H1 (cell line): ENCODE measurements around the gene SLC9A3. TPM values are rescaled to one million over a fixed set of nuclear protein-coding genes. Genes with fewer than 3 reads are reported as not detected.

Experiments
- CTCF ChIA-PET: fragments of 300-600 bp; sonication (Branson Sonifier 250); formaldehyde crosslinking; loops from one replicate; lab custom pipeline; 2021; ENCODE audit not compliant: partially characterized antibody; lab: Charles Lee
- POLR2A ChIA-PET: fragments of 300-600 bp; sonication (Branson Sonifier 250); formaldehyde crosslinking; loops from one replicate; lab custom pipeline; 2021; ENCODE audit warnings: inconsistent platforms; ENCODE audit not compliant: partially characterized antibody; lab: Charles Lee
- DNase-seq, 2 experiments: peaks; one replicate each; pipeline versions ENCODE4 v3.0.0 to v3.0.0-alpha.2; 2010 to 2022; ENCODE audit warnings: low spot score in 2 of 2, low read depth in 1 of 2, mixed read lengths in 1 of 2
- FAIRE-seq: peaks from 2 replicates; lab custom pipeline; 2011; peaks lifted over from hg19 to GRCh38; lab: Jason Lieb, UNC
- H2AFZ ChIP-seq: 2 replicates; pipeline ENCODE4 v1.8.1; 2012; ENCODE audit warnings: low read length, inconsistent platforms
- H2AK5ac ChIP-seq: 2 replicates; pipeline ENCODE4 v1.6.1; 2013; ENCODE audit warnings: low read depth, low read length
- H2BK120ac ChIP-seq: replicated peaks from 2 replicates; pipeline ENCODE3; 2013; ENCODE audit warnings: low read depth, low read length, inconsistent platforms
- H2BK12ac ChIP-seq: 2 replicates; pipeline ENCODE4 v1.6.1; 2013; ENCODE audit warnings: low read depth, low read length
- H2BK15ac ChIP-seq: 2 replicates; pipeline ENCODE4 v1.6.1; 2013; ENCODE audit warnings: low read length
- H2BK20ac ChIP-seq: 2 replicates; pipeline ENCODE4 v1.6.1; 2013; ENCODE audit warnings: low read length
- H2BK5ac ChIP-seq: 2 replicates; pipeline ENCODE4 v1.6.1; 2013; ENCODE audit warnings: low read depth, low read length
- H3K14ac ChIP-seq: 2 replicates; pipeline ENCODE4 v1.6.1; 2013; ENCODE audit warnings: inconsistent platforms; ENCODE audit not compliant: insufficient read length
- H3K18ac ChIP-seq: 2 replicates; pipeline ENCODE4 v1.6.1; 2013; ENCODE audit warnings: low read length; ENCODE audit errors: extremely low read depth
- H3K23ac ChIP-seq: 2 replicates; pipeline ENCODE4 v1.6.1; 2013; ENCODE audit warnings: inconsistent platforms; ENCODE audit not compliant: insufficient read length
- H3K23me2 ChIP-seq: 2 replicates; pipeline ENCODE4 v1.6.1; 2013; ENCODE audit warnings: low read depth, low read length
- H3K27ac ChIP-seq: 2 replicates; pipeline ENCODE4 v1.6.1; 2011; ENCODE audit warnings: low read depth, low read length, inconsistent platforms
- H3K27me3 ChIP-seq, 4 experiments: replicated peaks in 1 of 4; 1 replicate in 1 of 4; 2 replicates in 3 of 4; pipeline versions ENCODE4 v1.6.1 to v1.8.1; 2011 to 2013; ENCODE audit warnings: low read length in 3 of 4, mild to moderate bottlenecking in 3 of 4, inconsistent platforms in 2 of 4, mixed read lengths in 2 of 4, moderate library complexity in 1 of 4; ENCODE audit not compliant: control insufficient read depth in 3 of 4, insufficient read depth in 3 of 4; ENCODE audit errors: extremely low read depth in 1 of 4
- H3K36me3 ChIP-seq, 4 experiments: 2 replicates each; pipeline versions ENCODE4 v1.6.1 to v1.8.1; 2011 to 2013; ENCODE audit warnings: mild to moderate bottlenecking in 4 of 4, low read length in 3 of 4, moderate library complexity in 2 of 4, control low read depth in 1 of 4, inconsistent platforms in 1 of 4; ENCODE audit not compliant: insufficient read depth in 4 of 4, control insufficient read depth in 2 of 4
- H3K4ac ChIP-seq: replicated peaks from 2 replicates; pipeline ENCODE3; 2013; ENCODE audit warnings: low read length, low read depth, mixed read lengths, inconsistent platforms; ENCODE audit not compliant: insufficient read length
- H3K4me1 ChIP-seq, 4 experiments: replicated peaks in 1 of 4; 1 replicate in 1 of 4; 2 replicates in 3 of 4; pipeline versions ENCODE4 v1.6.1 to v1.8.1; 2011 to 2013; ENCODE audit warnings: low read length in 3 of 4, inconsistent platforms in 2 of 4, mixed read lengths in 1 of 4; ENCODE audit not compliant: insufficient read depth in 4 of 4, control insufficient read depth in 3 of 4
- H3K4me2 ChIP-seq, 2 experiments: 2 replicates each; pipeline versions ENCODE4 v1.6.1 to v1.8.1; 2011 to 2013; ENCODE audit warnings: low read depth in 2 of 2, low read length in 2 of 2, control low read depth in 1 of 2, inconsistent platforms in 1 of 2, mild to moderate bottlenecking in 1 of 2; ENCODE audit not compliant: insufficient read depth in 1 of 2
- H3K4me3 ChIP-seq, 4 experiments: fragments of 200-600, 300-600 bp in 1 of 4; sonication (generic), shearing (Covaris generic), sonication (Bioruptor Twin) in 1 of 4; 2 replicates each; pipeline versions ENCODE4 v1.5.1 to v1.8.1; 2011 to 2016; ENCODE audit warnings: low read length in 4 of 4, low read depth in 3 of 4, control low read depth in 2 of 4, inconsistent platforms in 2 of 4, mild to moderate bottlenecking in 2 of 4, mixed read lengths in 1 of 4, moderate library complexity in 1 of 4; ENCODE audit not compliant: insufficient read depth in 2 of 4; ENCODE audit errors: extremely low read depth in 1 of 4
- H3K56ac ChIP-seq: replicated peaks from 2 replicates; pipeline ENCODE3; 2013; ENCODE audit warnings: low read depth, mild to moderate bottlenecking, mixed read lengths, low read length, inconsistent platforms; ENCODE audit not compliant: insufficient read length
- H3K79me1 ChIP-seq: 2 replicates; pipeline ENCODE4 v1.6.1; 2013; ENCODE audit warnings: low read depth, low read length, control low read depth
- H3K79me2 ChIP-seq, 2 experiments: 2 replicates each; pipeline versions ENCODE4 v1.6.1 to v1.8.1; 2012 to 2013; ENCODE audit warnings: low read length in 2 of 2, mild to moderate bottlenecking in 2 of 2, inconsistent platforms in 1 of 2; ENCODE audit not compliant: insufficient read depth in 2 of 2, control insufficient read depth in 1 of 2
- H3K9ac ChIP-seq, 4 experiments: replicated peaks in 1 of 4; 1 replicate in 1 of 4; 2 replicates in 3 of 4; pipeline versions ENCODE4 v1.6.1 to v1.8.1; 2011 to 2013; ENCODE audit warnings: low read depth in 3 of 4, low read length in 3 of 4, control low read depth in 2 of 4, mild to moderate bottlenecking in 2 of 4, moderate library complexity in 2 of 4, inconsistent platforms in 1 of 4; ENCODE audit errors: extremely low read depth in 1 of 4
- H3K9me3 ChIP-seq, 2 experiments: 2 replicates each; pipeline versions ENCODE4 v1.6.1 to v1.8.1; 2012 to 2013; ENCODE audit warnings: mild to moderate bottlenecking in 2 of 2, moderate library complexity in 2 of 2, control low read depth in 1 of 2, inconsistent platforms in 1 of 2, low read depth in 1 of 2, low read length in 1 of 2, mixed read lengths in 1 of 2; ENCODE audit not compliant: insufficient read depth in 2 of 2
- H4K20me1 ChIP-seq, 2 experiments: replicated peaks in 1 of 2; 2 replicates each; pipeline versions ENCODE3 to v1.8.1; 2011 to 2013; ENCODE audit warnings: inconsistent platforms in 2 of 2, low read length in 2 of 2, mild to moderate bottlenecking in 1 of 2; ENCODE audit not compliant: insufficient read depth in 2 of 2, control insufficient read depth in 1 of 2
- H4K5ac ChIP-seq: 2 replicates; pipeline ENCODE4 v1.6.1; 2013; ENCODE audit warnings: low read length, low read depth, mixed read lengths, inconsistent platforms; ENCODE audit not compliant: insufficient read length
- H4K8ac ChIP-seq: 2 replicates; pipeline ENCODE4 v1.8.0; 2013; ENCODE audit warnings: mild to moderate bottlenecking, moderate library complexity, low read length, inconsistent platforms; ENCODE audit not compliant: insufficient read depth; ENCODE audit errors: extremely low read depth
- H4K91ac ChIP-seq: replicated peaks from 2 replicates; pipeline ENCODE3; 2013; ENCODE audit warnings: low read length, mixed read lengths, inconsistent platforms; ENCODE audit not compliant: insufficient read length
- BACH1 ChIP-seq: IDR thresholded peaks from 2 replicates; pipeline ENCODE4 v1.6.1; 2012; ENCODE audit warnings: low read length, improper control_type of control experiment
- CBX8 ChIP-seq: fragments of 300-800, 300-1000 bp; sonication (generic); IDR thresholded peaks from 2 replicates; pipeline ENCODE4 v1.7.1; 2016; ENCODE audit warnings: low read depth, low read length, borderline replicate concordance
- FOSL1 ChIP-seq: IDR thresholded peaks from 2 replicates; pipeline ENCODE4 v1.6.1; 2011; ENCODE audit warnings: mild to moderate bottlenecking, low read depth, low read length, moderate library complexity; ENCODE audit not compliant: insufficient read depth
- NANOG ChIP-seq: IDR thresholded peaks from 2 replicates; pipeline ENCODE4 v1.6.1; 2011; ENCODE audit warnings: low read length, low read depth, mild to moderate bottlenecking, inconsistent platforms; ENCODE audit not compliant: insufficient read depth, poor library complexity, severe bottlenecking
- SP4 ChIP-seq: IDR thresholded peaks from 2 replicates; pipeline ENCODE4 v1.6.1; 2012; ENCODE audit warnings: low read length, inconsistent platforms
- SRF ChIP-seq: IDR thresholded peaks from 2 replicates; pipeline ENCODE4 v1.6.1; 2011; ENCODE audit warnings: mild to moderate bottlenecking, low read depth, low read length, moderate library complexity
- TCF12 ChIP-seq: IDR thresholded peaks from 2 replicates; pipeline ENCODE4 v1.6.1; 2011; ENCODE audit warnings: low read depth, mild to moderate bottlenecking, low read length
- WGBS, 2 experiments: shearing (Covaris generic) in 1 of 2; methylation state at CpG; one replicate each; pipeline versions ENCODE4 v1.1.6 to v1.1.7; 2013 to 2015; ENCODE audit warnings: low lambda C conversion rate in 2 of 2, mixed read lengths in 2 of 2, inconsistent platforms in 1 of 2, low coverage in 1 of 2, missing lambda C conversion rate in 1 of 2; ENCODE audit not compliant: insufficient replicate concordance in 2 of 2, insufficient coverage in 1 of 2, insufficient read length in 1 of 2; ENCODE audit errors: extremely low coverage in 1 of 2, missing lambda C conversion rate in 1 of 2; 5-methylcytosine and 5-hydroxymethylcytosine counted together
- polyA plus RNA-seq, 7 experiments: library from polyadenylated mRNA; depleted of rRNA in 3 of 7; stranded (reverse) in 5 of 7; unstranded in 2 of 7; fragments of >200 nt in 5 of 7; fragments of 200-250 nt in 2 of 7; gene quantifications; 1 replicate in 5 of 7; 2 replicates in 1 of 7; 4 replicates in 1 of 7; pipeline versions ENCODE4 v1.2.1 to v1.2.3, GENCODE V29; 2011 to 2013; ENCODE audit warnings: missing spikeins in 2 of 7, mixed read lengths in 2 of 7
- total RNA-seq: library from RNA; stranded (reverse); fragmentation: NEBNext Ultra II Directional; extraction: Animal tissue kit (Norgen Biotek cat#: 25700); gene quantifications from 2 replicates; pipeline ENCODE4 v1.2.1, GENCODE V29; 2021
- TF ChIP-seq, protein P1 (sequence below): IDR thresholded peaks from 2 replicates; pipeline ENCODE4 v1.6.1; 2011; ENCODE audit warnings: low read length, improper control_type of control experiment

Gene SLC9A3
- total and polyA plus RNA-seq, 2 of the 8 experiments (the other 6 are each of a cell fraction or from before 2014, with no cell fraction given) = 0.95 to 1.0 TPM

DNA sequence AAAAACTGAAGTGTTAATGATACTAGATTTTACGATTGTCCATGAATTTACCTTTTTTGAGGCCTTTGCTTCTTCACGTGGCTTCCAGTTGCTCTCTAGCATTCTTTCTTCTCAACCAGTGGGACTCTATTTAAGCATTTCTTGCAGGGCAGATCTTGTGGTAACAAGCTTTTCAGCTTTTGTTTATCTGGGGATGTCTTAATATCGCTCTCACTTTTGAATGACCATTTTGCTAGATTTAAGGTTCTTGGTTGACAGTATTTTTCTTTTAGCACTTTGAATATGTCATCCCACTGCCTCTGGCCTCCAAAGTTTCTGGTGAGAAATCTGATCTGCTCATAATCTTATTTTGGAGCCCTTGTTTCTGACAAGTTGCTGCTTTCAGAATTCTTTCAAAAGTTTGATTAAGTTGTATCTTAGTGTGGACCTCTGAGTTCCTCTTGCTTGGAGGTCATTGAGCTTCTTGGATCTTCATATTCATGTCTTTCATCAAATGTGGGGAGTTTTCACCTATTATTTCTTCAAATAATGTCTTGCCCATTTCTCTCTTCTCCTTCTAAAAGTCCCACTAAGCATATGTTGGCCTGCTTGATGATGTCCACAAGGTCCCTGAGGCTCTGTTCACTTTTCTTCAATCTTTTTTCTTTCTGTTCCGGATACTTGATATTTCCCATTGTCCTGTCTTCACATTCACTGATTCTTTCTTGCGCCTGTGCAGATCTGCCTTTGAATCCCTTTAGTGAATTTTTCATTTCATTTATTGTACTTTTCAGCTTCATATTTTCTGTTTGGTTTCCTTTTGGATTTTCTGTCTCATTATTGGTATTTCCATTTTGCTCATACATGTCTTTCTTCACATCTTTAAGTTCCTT lies 72.4 kb downstream of the SLC9A3 start:
- Histone ChIP-seq H3K4me3 (no peak overlapping the region), H2AFZ (no peak overlapping the region), H2BK120ac (no peak overlapping the region), H3K4ac (no peak overlapping the region), H3K14ac (no peak overlapping the region), H3K23me2 (no peaks in the 10 kb centered on the region), H3K27me3 (no peaks in the 10 kb centered on the region), H4K5ac (no peak overlapping the region), H2BK20ac (no peak overlapping the region), H3K56ac (no peak overlapping the region), H3K18ac (no peak overlapping the region), H3K23ac (no peak overlapping the region), H2BK12ac (no peak overlapping the region), H2AK5ac (no peak overlapping the region), H3K4me1 (peaks cover 2 to 7% (median 2%) of the 10 kb centered on the region in 4 experiments; a peak in 5 of 7 replicates), H4K91ac (no peak overlapping the region), H3K9me3 (peaks cover 0 to 6% of the 10 kb centered on the region in 2 experiments; a peak in 2 of 4 replicates), H4K20me1 (peaks cover 0 to 10% of the 10 kb centered on the region in 2 experiments), H3K27ac (no peak overlapping the region), H3K4me2 (no peak overlapping the region), H3K9ac (no peak overlapping the region), H3K79me2 (0 out of 4 replicates have a peak, but pooled peaks cover 0 to 3% of the 10 kb centered on the region in 2 experiments), H2BK5ac (no peak overlapping the region), H3K79me1 (peaks cover 4% of the 10 kb centered on the region; the same call in 1 of the 2 replicates), H4K8ac (no peak overlapping the region), H3K36me3 (peaks cover 17 to 48% (median 31%) of the 10 kb centered on the region in 4 experiments), H2BK15ac (no peak overlapping the region)
- ChIA-PET POLR2A (interaction anchor here (1.0 to 1.2 kb wide), 2 partner anchors 12 to 43 kb away, joined by 3 read pairs; no protein-coding TSS in a partner anchor), CTCF (interaction anchor here (0.7 to 1.3 kb wide), 3 partner anchors 53 to 564 kb away, joined by 3 to 4 read pairs (median 3); no protein-coding TSS in a partner anchor)
- FAIRE-seq (no peak), DNase-seq (no peak)
- WGBS, 2 experiments = 90% methylated on average over 5 of the region's 5 CpGs; no CpG with 5 or more reads in 1 of the 2 experiments
- no peak for TF ChIP-seq TCF12
- TF ChIP-seq NANOG = no peak
- TF ChIP-seq FOSL1 = no peak
- TF ChIP-seq SP4 = no peak
- no peak for TF ChIP-seq SRF
- no peak for TF ChIP-seq BACH1
- TF ChIP-seq, protein P1, sequence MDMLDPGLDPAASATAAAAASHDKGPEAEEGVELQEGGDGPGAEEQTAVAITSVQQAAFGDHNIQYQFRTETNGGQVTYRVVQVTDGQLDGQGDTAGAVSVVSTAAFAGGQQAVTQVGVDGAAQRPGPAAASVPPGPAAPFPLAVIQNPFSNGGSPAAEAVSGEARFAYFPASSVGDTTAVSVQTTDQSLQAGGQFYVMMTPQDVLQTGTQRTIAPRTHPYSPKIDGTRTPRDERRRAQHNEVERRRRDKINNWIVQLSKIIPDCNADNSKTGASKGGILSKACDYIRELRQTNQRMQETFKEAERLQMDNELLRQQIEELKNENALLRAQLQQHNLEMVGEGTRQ = no peak
- TF ChIP-seq CBX8 = no peak
